Right hindlimb (tissue), 1 donor: ENCODE data around the gene RRBP1.

Experiments
- DNase-seq: peaks from one replicate; pipeline ENCODE4 v3.0.0-alpha.2; 2018

RRBP1 gene

GRCh38 chr20:17630806-17631195 is 51.2 kb downstream of the RRBP1 start:
- no peak for DNase-seq

GRCh38 chr20:17630151-17630805 is 51.8 kb downstream of the RRBP1 start:
- DNase-seq = no peak

GRCh38 chr20:17629678-17630089 is 52.4 kb downstream of the RRBP1 start:
- DNase-seq = no peak

GRCh38 chr20:17629025-17629424 is 53.0 kb downstream of the RRBP1 start:
- DNase-seq = no peak

- no peak for DNase-seq
Measured at GRCh38 chr20:17628101-17628841, 53.8 kb downstream of the RRBP1 start.

- DNase-seq = no peak
Measured at GRCh38 chr20:17627101-17627955, 54.7 kb downstream of the RRBP1 start.

- DNase-seq = no peak
Measured at GRCh38 chr20:17626217-17627007, 55.6 kb downstream of the RRBP1 start.

GRCh38 chr20:17625246-17626051 is 56.6 kb downstream of the RRBP1 start:
- DNase-seq = no peak

GRCh38 chr20:17624551-17625245 is 57.3 kb downstream of the RRBP1 start:
- DNase-seq = peak; percentile 17

GRCh38 chr20:17624070-17624469 is 58.0 kb downstream of the RRBP1 start:
- DNase-seq = peak; percentile 15

- peak; percentile 16 for DNase-seq
Measured at GRCh38 chr20:17622851-17623508, 59.1 kb downstream of the RRBP1 start.

GRCh38 chr20:17622086-17622850 is 59.8 kb downstream of the RRBP1 start:
- DNase-seq = peak; percentile 15

GRCh38 chr20:17621229-17621968 is 60.6 kb downstream of the RRBP1 start:
- DNase-seq = peak; percentile 13

- peak; percentile 19 for DNase-seq
Measured at GRCh38 chr20:17620371-17621228, 61.4 kb downstream of the RRBP1 start.

- peak; percentile 18 for DNase-seq
Measured at GRCh38 chr20:17619351-17620093, 62.5 kb downstream of the RRBP1 start.

- DNase-seq = no peak
Measured at GRCh38 chr20:17618673-17619013, 63.4 kb downstream of the RRBP1 start.
